Caco-2 (cell line): ENCODE measurements around the gene NR2F1. TPM values are rescaled to one million over a fixed set of nuclear protein-coding genes. Genes with fewer than 3 reads are reported as not detected.

Source experiments
- BruUV-seq: library from RNA; stranded (reverse); fragments of 400-500 nt; replicated peaks from 2 replicates; lab custom pipeline; 2021; lab: Mats Ljungman, UMichigan
- CTCF ChIA-PET: fragments of 300-600 bp; sonication (Branson Sonifier 250); formaldehyde crosslinking; loops from one replicate; lab custom pipeline; 2022; ENCODE audit warnings: antibody characterized with exemption; lab: Charles Lee
- POLR2A ChIA-PET: fragments of 300-600 bp; sonication (Branson Sonifier 250); formaldehyde crosslinking; loops from one replicate; lab custom pipeline; 2022; ENCODE audit warnings: antibody characterized with exemption; lab: Charles Lee
- DNase-seq, 2 experiments: peaks; one replicate each; pipeline versions ENCODE4 v3.0.0 to v3.0.0-alpha.2; 2020 to 2022
- H3K27me3 ChIP-seq: replicated peaks from 2 replicates; pipeline ENCODE4 v1.6.0; 2011; ENCODE audit warnings: low read length; ENCODE audit not compliant: control insufficient read depth, insufficient read depth
- H3K36me3 ChIP-seq: 2 replicates; pipeline ENCODE4 v1.5.1; 2011; ENCODE audit warnings: low read length; ENCODE audit not compliant: control insufficient read depth, insufficient read depth
- H3K4me1 ChIP-seq: fragments of 250-450 bp; sonication (Bioruptor Pico); 2 replicates; pipeline ENCODE4 v1.5.1; 2020; ENCODE audit warnings: mild to moderate bottlenecking
- H3K4me3 ChIP-seq: 2 replicates; pipeline ENCODE4 v1.5.1; 2011; ENCODE audit warnings: low read depth, mild to moderate bottlenecking, control low read depth, low read length
- H3K9me3 ChIP-seq: fragments of 250-450 bp; sonication (Bioruptor Pico); 2 replicates; pipeline ENCODE4 v1.5.1; 2020; ENCODE audit warnings: mild to moderate bottlenecking, moderate library complexity
- H3K27ac Mint-ChIP-seq: one replicate; pipeline ENCODE4 v1.8.0; 2022; ENCODE audit warnings: mixed read lengths; ENCODE audit not compliant: unreplicated experiment
- H3K27me3 Mint-ChIP-seq: one replicate; pipeline ENCODE4 v1.8.0; 2022; ENCODE audit warnings: mixed read lengths; ENCODE audit not compliant: insufficient read depth, unreplicated experiment
- H3K36me3 Mint-ChIP-seq: one replicate; pipeline ENCODE4 v1.8.0; 2022; ENCODE audit warnings: mild to moderate bottlenecking, mixed read lengths; ENCODE audit not compliant: insufficient read depth, unreplicated experiment
- H3K4me1 Mint-ChIP-seq: one replicate; pipeline ENCODE4 v1.8.0; 2022; ENCODE audit warnings: low read depth, mixed read lengths; ENCODE audit not compliant: unreplicated experiment
- H3K4me3 Mint-ChIP-seq: one replicate; pipeline ENCODE4 v1.8.0; 2022; ENCODE audit warnings: mild to moderate bottlenecking, moderate library complexity, mixed read lengths; ENCODE audit not compliant: unreplicated experiment
- H3K9me3 Mint-ChIP-seq: one replicate; pipeline ENCODE4 v1.8.0; 2022; ENCODE audit warnings: mixed read lengths; ENCODE audit not compliant: unreplicated experiment
- intact Hi-C: fragments of 100-400 bp; cut with micrococcal nuclease; formaldehyde crosslinking; loops from one replicate; pipeline ENCODE4 v1.10.0; 2022; ENCODE audit not compliant: unreplicated experiment
- total RNA-seq: library from RNA; stranded (reverse); gene quantifications from 2 replicates; pipeline ENCODE4 v1.2.3, GENCODE V29; 2022
- TF ChIP-seq, protein P1 (sequence below), 2 experiments: fragments of 200-600 bp in 1 of 2; IDR thresholded peaks; 1 replicate in 1 of 2; 2 replicates in 1 of 2; pipeline versions ENCODE4 v1.5.1 to v1.8.0; 2011 to 2022; ENCODE audit warnings: antibody characterized with exemption in 1 of 2, control low read depth in 1 of 2, inconsistent platforms in 1 of 2, low read depth in 1 of 2, low read length in 1 of 2, mild to moderate bottlenecking in 1 of 2, moderate library complexity in 1 of 2; ENCODE audit not compliant: insufficient read depth in 1 of 2, severe bottlenecking in 1 of 2, unreplicated experiment in 1 of 2

NR2F1 gene
- total RNA-seq, 1 experiment from 2014 or later, result 0.70 TPM

DNA sequence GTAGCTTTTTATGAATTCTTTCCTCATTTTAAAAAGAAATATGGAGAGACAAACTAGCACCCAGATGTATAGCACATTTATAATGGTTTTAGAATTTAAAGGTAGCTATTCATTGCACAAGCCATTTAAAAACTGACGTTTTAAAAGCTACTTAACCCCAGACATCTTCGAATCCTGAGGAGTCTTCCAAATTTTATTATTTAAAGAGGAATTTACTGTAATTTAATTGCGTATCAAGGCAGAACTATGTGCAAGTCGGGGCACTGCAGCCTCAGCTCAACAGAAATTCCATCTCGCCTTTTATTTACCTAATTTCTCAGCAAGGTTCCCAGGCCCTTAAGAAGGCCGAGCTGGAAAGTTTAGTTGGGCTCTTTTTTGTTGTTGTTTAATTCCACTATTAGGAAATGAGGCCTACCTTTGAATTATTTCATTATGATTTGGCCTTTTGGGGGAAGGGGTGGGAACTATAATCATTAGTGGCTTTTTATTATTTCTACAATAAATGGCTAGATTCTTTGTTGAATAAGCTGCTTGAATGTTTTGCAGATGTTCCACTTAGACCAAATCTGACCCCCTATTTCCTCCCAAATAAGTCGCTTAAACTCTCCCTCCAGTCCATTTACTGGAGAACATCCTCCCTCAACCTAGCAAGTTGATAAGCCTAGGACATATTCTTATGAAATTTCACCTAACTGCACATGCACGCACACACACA is 20.2 kb downstream of the NR2F1 start:
- Histone ChIP-seq H3K36me3 (no peaks in the 10 kb centered on the region), H3K27me3 (no peaks in the 10 kb centered on the region), H3K9me3 (no peaks in the 10 kb centered on the region), H3K4me3 (no peak overlapping the region), H3K4me1 (no peaks in the 10 kb centered on the region)
- no TSS peak for BruUV-seq
- intact Hi-C loops, result no loop called here
- TF ChIP-seq, protein P1, sequence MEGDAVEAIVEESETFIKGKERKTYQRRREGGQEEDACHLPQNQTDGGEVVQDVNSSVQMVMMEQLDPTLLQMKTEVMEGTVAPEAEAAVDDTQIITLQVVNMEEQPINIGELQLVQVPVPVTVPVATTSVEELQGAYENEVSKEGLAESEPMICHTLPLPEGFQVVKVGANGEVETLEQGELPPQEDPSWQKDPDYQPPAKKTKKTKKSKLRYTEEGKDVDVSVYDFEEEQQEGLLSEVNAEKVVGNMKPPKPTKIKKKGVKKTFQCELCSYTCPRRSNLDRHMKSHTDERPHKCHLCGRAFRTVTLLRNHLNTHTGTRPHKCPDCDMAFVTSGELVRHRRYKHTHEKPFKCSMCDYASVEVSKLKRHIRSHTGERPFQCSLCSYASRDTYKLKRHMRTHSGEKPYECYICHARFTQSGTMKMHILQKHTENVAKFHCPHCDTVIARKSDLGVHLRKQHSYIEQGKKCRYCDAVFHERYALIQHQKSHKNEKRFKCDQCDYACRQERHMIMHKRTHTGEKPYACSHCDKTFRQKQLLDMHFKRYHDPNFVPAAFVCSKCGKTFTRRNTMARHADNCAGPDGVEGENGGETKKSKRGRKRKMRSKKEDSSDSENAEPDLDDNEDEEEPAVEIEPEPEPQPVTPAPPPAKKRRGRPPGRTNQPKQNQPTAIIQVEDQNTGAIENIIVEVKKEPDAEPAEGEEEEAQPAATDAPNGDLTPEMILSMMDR (IDR thresholded peaks at IDR 0.05; ENCODE audit: insufficient read depth in 1 of 2, low read depth in 1 of 2, low read length in 1 of 2, severe bottlenecking in 1 of 2, unreplicated experiment in 1 of 2), result no peak
- Mint-ChIP-seq H3K4me1 (no peaks in the 10 kb centered on the region), H3K27ac (no peak overlapping the region), H3K36me3 (no peaks in the 10 kb centered on the region), H3K4me3 (no peak overlapping the region), H3K27me3 (peaks cover 3% of the 10 kb centered on the region), H3K9me3 (no peaks in the 10 kb centered on the region)
- no peak for DNase-seq
- POLR2A ChIA-PET, result no interaction called here
- CTCF ChIA-PET, result no interaction called here

DNA sequence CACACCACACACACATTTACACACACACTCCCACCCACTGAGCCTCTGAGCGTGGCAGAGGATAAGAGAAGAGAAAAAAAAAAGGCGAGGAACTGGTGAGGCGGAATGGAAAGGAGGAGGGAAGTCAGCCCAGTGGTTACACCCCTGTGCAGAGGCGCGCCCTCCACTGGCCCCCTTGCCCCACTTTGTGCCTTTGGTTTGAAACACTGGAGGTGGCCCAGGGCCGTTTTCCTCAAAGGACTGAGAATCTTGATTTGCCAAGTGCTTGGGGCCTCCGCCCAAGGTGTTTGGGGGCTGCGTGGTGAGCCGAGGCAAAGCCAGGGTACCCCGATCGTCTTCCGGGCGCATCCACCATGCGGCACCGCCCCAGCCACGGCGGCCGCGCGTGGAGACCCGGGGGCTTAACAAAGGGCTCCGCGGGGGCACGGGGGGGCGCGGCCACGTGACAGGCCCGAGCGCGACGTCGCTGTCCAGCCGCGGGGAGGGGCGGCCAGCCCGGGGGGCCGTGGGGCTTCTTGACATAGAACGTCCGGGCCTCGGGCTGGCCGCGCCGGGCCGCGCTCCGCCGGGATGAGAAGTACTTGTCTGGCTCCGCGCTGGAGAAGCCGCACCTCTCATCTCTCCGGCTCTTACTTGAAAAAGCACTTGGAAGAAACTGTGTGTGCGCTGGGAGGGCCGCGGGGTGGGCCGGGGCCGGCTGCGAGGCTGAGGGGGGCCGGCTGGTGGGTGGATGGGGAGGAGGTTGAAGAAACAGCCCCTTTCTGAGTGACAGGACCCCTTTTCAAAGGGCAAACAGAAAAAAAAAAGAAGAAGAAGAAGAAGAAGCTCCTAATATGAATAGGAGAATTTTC is 21.0 kb downstream of the NR2F1 start:
- DNase-seq, result no peak
- Mint-ChIP-seq H3K4me1 (no peaks in the 10 kb centered on the region), H3K36me3 (no peaks in the 10 kb centered on the region), H3K27me3 (peaks cover 3% of the 10 kb centered on the region), H3K4me3 (no peak overlapping the region), H3K9me3 (no peaks in the 10 kb centered on the region), H3K27ac (no peak overlapping the region)
- POLR2A ChIA-PET, result no interaction called here
- no peaks in the 10 kb centered on the region for H3K27me3 ChIP-seq
- H3K9me3 ChIP-seq, result no peaks in the 10 kb centered on the region
- TF ChIP-seq, protein P1 (IDR thresholded peaks at IDR 0.05; ENCODE audit: insufficient read depth in 1 of 2, low read depth in 1 of 2, low read length in 1 of 2, severe bottlenecking in 1 of 2, unreplicated experiment in 1 of 2), result no peak
- H3K4me1 ChIP-seq, result no peaks in the 10 kb centered on the region
- CTCF ChIA-PET, result no interaction called here
- no peaks in the 10 kb centered on the region for H3K36me3 ChIP-seq
- no peak overlapping the region for H3K4me3 ChIP-seq
- intact Hi-C loops, result no loop called here
- BruUV-seq, result no TSS peak

DNA sequence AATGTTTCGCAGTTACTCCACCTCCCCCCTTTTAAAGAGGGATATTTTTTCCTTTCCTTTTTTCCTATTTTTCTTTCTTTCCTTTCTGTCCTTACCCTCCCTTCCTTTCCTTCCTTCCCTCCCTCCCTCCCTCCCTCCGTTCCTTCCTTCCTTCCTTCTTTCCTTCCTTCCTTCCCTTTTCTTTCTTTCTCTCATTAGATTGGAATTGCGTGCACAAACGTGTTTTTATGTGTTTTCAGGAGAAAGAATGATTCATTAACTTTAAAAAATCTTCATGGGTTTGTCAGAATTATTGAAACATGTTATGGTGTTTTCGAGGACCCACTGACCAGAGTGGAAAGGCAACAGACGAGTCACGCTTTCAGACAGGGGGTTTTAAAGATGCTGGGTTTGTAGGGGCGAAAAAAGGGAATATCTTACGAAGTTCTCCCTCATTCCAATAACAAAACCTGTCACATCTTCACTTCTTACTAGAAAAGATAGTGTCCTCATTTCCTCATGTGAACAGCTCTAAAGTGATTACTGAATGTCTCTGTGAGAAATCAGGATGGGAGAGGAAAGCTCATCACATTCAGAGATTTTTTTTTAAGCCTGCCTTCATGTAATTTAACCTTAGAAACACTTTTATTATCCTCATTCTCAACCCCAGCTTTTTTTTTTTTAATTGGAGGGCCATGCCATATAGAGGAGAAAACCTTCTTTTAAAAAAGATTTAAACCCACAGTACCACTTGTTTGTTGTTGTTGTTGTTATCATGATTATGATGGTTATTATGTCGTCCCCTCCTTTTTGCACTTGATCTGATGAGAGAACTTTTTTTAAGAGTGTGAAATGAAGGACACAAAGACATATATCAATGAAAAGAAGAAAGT is 21.9 kb downstream of the NR2F1 start:
- TF ChIP-seq, protein P1 (IDR thresholded peaks at IDR 0.05; ENCODE audit: insufficient read depth in 1 of 2, low read depth in 1 of 2, low read length in 1 of 2, severe bottlenecking in 1 of 2, unreplicated experiment in 1 of 2), result no peak
- Mint-ChIP-seq H3K36me3 (no peaks in the 10 kb centered on the region), H3K4me1 (no peaks in the 10 kb centered on the region), H3K27me3 (peaks cover 5% of the 10 kb centered on the region), H3K4me3 (no peak overlapping the region), H3K9me3 (no peaks in the 10 kb centered on the region), H3K27ac (no peak overlapping the region)
- intact Hi-C loops, result no loop called here
- no peaks in the 10 kb centered on the region for H3K9me3 ChIP-seq
- no peaks in the 10 kb centered on the region for H3K4me1 ChIP-seq
- POLR2A ChIA-PET, result no interaction called here
- no peaks in the 10 kb centered on the region for H3K36me3 ChIP-seq
- H3K27me3 ChIP-seq, result no peaks in the 10 kb centered on the region
- no TSS peak for BruUV-seq
- DNase-seq, result no peak
- no peak overlapping the region for H3K4me3 ChIP-seq
- CTCF ChIA-PET, result no interaction called here
